Loucy (cell line): Measurements from ENCODE around the gene DLGAP1.

Source experiments
- H2AFZ ChIP-seq: fragments of 200-600 bp; sonication (generic); 2 replicates; pipeline ENCODE4 v1.6.0; 2016; ENCODE audit warnings: antibody characterized with exemption, mild to moderate bottlenecking, low read length, moderate library complexity
- H3F3A ChIP-seq: fragments of 200-600 bp; 2 replicates; pipeline ENCODE4 v1.6.0; 2016; ENCODE audit warnings: antibody characterized with exemption, low read depth, mild to moderate bottlenecking
- H3K27me3 ChIP-seq: fragments of 200-600 bp; sonication (generic); 2 replicates; pipeline ENCODE4 v1.6.1; 2014; ENCODE audit warnings: low read length, mild to moderate bottlenecking; ENCODE audit not compliant: insufficient read depth, poor library complexity, severe bottlenecking
- H3K36me3 ChIP-seq: fragments of 200-600 bp; sonication (generic); 2 replicates; pipeline ENCODE4 v1.6.1; 2016; ENCODE audit warnings: low read length; ENCODE audit not compliant: insufficient read depth
- H3K4me1 ChIP-seq: fragments of 200-600 bp; sonication (generic); 2 replicates; pipeline ENCODE4 v1.5.1; 2014; ENCODE audit warnings: low read length, mild to moderate bottlenecking; ENCODE audit not compliant: insufficient read depth, poor library complexity, severe bottlenecking
- H3K4me2 ChIP-seq: fragments of 200-600 bp; sonication (generic); 2 replicates; pipeline ENCODE4 v1.6.0; 2014; ENCODE audit warnings: antibody characterized with exemption, low read length, low read depth, mild to moderate bottlenecking; ENCODE audit not compliant: poor library complexity, severe bottlenecking
- H3K4me3 ChIP-seq: fragments of 200-600 bp; sonication (generic); 2 replicates; pipeline ENCODE4 v1.5.1; 2014; ENCODE audit warnings: low read length, mild to moderate bottlenecking, mixed read lengths; ENCODE audit not compliant: poor library complexity, severe bottlenecking
- H3K79me2 ChIP-seq: fragments of 200-600 bp; sonication (generic); 2 replicates; pipeline ENCODE4 v1.6.1; 2014; ENCODE audit warnings: low read length; ENCODE audit not compliant: insufficient read depth
- H3K9ac ChIP-seq: fragments of 200-600 bp; sonication (generic); 2 replicates; pipeline ENCODE4 v1.6.0; 2014; ENCODE audit warnings: mild to moderate bottlenecking, low read depth, low read length, moderate library complexity; ENCODE audit not compliant: poor library complexity, severe bottlenecking
- H3K9me2 ChIP-seq: fragments of 200-600 bp; sonication (generic); replicated peaks from 2 replicates; pipeline ENCODE4 v1.6.1; 2016; ENCODE audit warnings: low read depth, low read length, mixed read lengths
- H3K9me3 ChIP-seq: fragments of 200-600 bp; sonication (generic); 2 replicates; pipeline ENCODE4 v1.6.1; 2014; ENCODE audit warnings: mild to moderate bottlenecking, antibody characterized with exemption, low read length, low read depth; ENCODE audit not compliant: insufficient read depth
- H4K20me1 ChIP-seq: fragments of 200-600 bp; sonication (generic); 2 replicates; pipeline ENCODE4 v1.6.0; 2014; ENCODE audit warnings: antibody characterized with exemption, low read length, mild to moderate bottlenecking; ENCODE audit not compliant: insufficient read depth, poor library complexity, severe bottlenecking
- CTCF ChIP-seq: fragments of 200-600 bp; sonication (generic); conservative IDR thresholded peaks from 2 replicates; pipeline ENCODE4 v1.5.1; 2014; ENCODE audit warnings: mild to moderate bottlenecking, antibody characterized with exemption, low read length
- EZH2phosphoT487 ChIP-seq: fragments of 200-600 bp; IDR thresholded peaks from 2 replicates; pipeline ENCODE4 v1.6.1; 2018; ENCODE audit warnings: antibody characterized with exemption, mild to moderate bottlenecking, moderate library complexity, borderline replicate concordance

The DLGAP1 gene

GRCh38 chr18:3689091-3689490 lies 766.0 kb downstream of the DLGAP1 start:
- Histone ChIP-seq H2AFZ (no peak overlapping the region), H3F3A (no peaks in the 10 kb centered on the region), H3K4me2 (no peak overlapping the region), H3K9me3 (no peaks in the 10 kb centered on the region), H3K4me1 (no peaks in the 10 kb centered on the region), H4K20me1 (no peaks in the 10 kb centered on the region), H3K9me2 (no peaks in the 10 kb centered on the region), H3K79me2 (no peaks in the 10 kb centered on the region), H3K27me3 (no peaks in the 10 kb centered on the region), H3K9ac (no peak overlapping the region), H3K36me3 (no peaks in the 10 kb centered on the region), H3K4me3 (no peak overlapping the region)
- TF ChIP-seq CTCF (no peak), EZH2phosphoT487 (no peak)

- no peak overlapping the region for H3K4me2 ChIP-seq
- no peak for TF ChIP-seq CTCF
- no peak for TF ChIP-seq EZH2phosphoT487
- H2AFZ ChIP-seq: no peak overlapping the region
- no peaks in the 10 kb centered on the region for H4K20me1 ChIP-seq
- no peaks in the 10 kb centered on the region for H3K27me3 ChIP-seq
- no peaks in the 10 kb centered on the region for H3K79me2 ChIP-seq
- H3K4me1 ChIP-seq: no peaks in the 10 kb centered on the region
- H3K4me3 ChIP-seq: no peak overlapping the region
- no peak overlapping the region for H3K9ac ChIP-seq
- no peaks in the 10 kb centered on the region for H3K36me3 ChIP-seq
- no peaks in the 10 kb centered on the region for H3K9me3 ChIP-seq
- H3K9me2 ChIP-seq: no peaks in the 10 kb centered on the region
- H3F3A ChIP-seq: no peaks in the 10 kb centered on the region
These were observed 766.4 kb downstream of the DLGAP1 start for GRCh38 chr18:3688690-3689089.

DNA sequence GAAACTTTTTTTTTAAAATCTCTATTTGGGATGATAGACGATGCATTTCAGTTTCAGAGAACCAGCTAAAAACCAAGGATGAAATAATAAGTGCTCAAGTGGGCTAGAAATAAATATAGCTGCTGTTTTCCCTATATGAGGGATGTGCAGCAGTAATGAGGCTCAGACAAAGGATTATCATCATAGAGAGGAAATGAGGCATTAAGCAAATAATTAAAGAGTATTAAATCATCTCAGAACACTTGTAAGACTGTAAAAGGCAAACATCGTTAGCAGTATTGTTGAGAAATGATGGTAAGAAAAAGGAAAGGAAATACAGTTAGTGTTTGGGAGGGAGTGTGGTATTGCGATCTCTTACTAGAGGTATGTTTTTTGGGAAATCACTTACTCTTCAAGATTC lies 771.6 kb downstream of the DLGAP1 start:
- no peaks in the 10 kb centered on the region for H3K79me2 ChIP-seq
- H3K4me3 ChIP-seq: no peak overlapping the region
- H3K9ac ChIP-seq: no peak overlapping the region
- H2AFZ ChIP-seq: no peak overlapping the region
- no peaks in the 10 kb centered on the region for H3F3A ChIP-seq
- no peaks in the 10 kb centered on the region; the same call in 1 of the 2 replicates for H3K9me3 ChIP-seq
- H3K9me2 ChIP-seq: no peaks in the 10 kb centered on the region
- no peaks in the 10 kb centered on the region for H3K27me3 ChIP-seq
- no peak for TF ChIP-seq EZH2phosphoT487
- TF ChIP-seq CTCF: no peak
- H3K36me3 ChIP-seq: no peaks in the 10 kb centered on the region
- no peaks in the 10 kb centered on the region for H4K20me1 ChIP-seq
- H3K4me2 ChIP-seq: no peak overlapping the region
- no peaks in the 10 kb centered on the region for H3K4me1 ChIP-seq
